Subcutaneous adipose tissue (tissue), 4 donors: ENCODE measurements around the gene PPP1R13B. TPM values are rescaled to one million over a fixed set of nuclear protein-coding genes. Genes with fewer than 3 reads are reported as not detected.

Source experiments
- CTCF ChIP-seq: fragments of 450-650 bp; IDR thresholded peaks from one replicate; pipeline ENCODE4 v1.5.1; 2016; ENCODE audit warnings: low read depth, mild to moderate bottlenecking, control low read depth, antibody characterized with exemption, moderate library complexity
- total RNA-seq, 4 donors: library from RNA; depleted of rRNA; stranded (reverse); fragments of >200 nt; gene quantifications; one replicate each; pipeline ENCODE4 v1.1.0, GENCODE V29; 2016

Gene PPP1R13B
- total RNA-seq, 4 donors from 2014 or later, result 3.6 to 18.8 (median 8.6) TPM

- no peak for TF ChIP-seq CTCF
Observed at GRCh38 chr14:103863245-103863644, 15.9 kb upstream of the PPP1R13B start.

- TF ChIP-seq CTCF, result no peak
Observed at GRCh38 chr14:103862393-103862782, 15.0 kb upstream of the PPP1R13B start.

- TF ChIP-seq CTCF, result no peak
Observed at GRCh38 chr14:103861413-103862392, 14.3 kb upstream of the PPP1R13B start.

GRCh38 chr14:103859416-103860202, 12.2 kb upstream of the PPP1R13B start:
- no peak for TF ChIP-seq CTCF

GRCh38 chr14:103858063-103858781, 10.8 kb upstream of the PPP1R13B start:
- no peak for TF ChIP-seq CTCF

GRCh38 chr14:103857256-103857655, 9.9 kb upstream of the PPP1R13B start:
- no peak for TF ChIP-seq CTCF

GRCh38 chr14:103856607-103857006, 9.2 kb upstream of the PPP1R13B start:
- TF ChIP-seq CTCF, result no peak
